ENCODE data around the gene KIAA0513. TPM values are rescaled to one million over a fixed set of nuclear protein-coding genes. Genes with fewer than 3 reads are reported as not detected.

The KIAA0513 gene
- total RNA-seq (2014; rRNA removed; shearing (Covaris generic)), result 1.3 and 2.4 TPM in 2 replicates

- Histone ChIP-seq H3K4me3 (peak within 1 kb of the TSS; percentile 59), H3K9me3 (replicated peaks) (no peaks in the 10 kb centered on the region), H3K27ac (no peak within 1 kb of the TSS), H3K27me3 (no peaks in the 10 kb centered on the region), H3K4me1 (peaks cover 31% of the 10 kb centered on the region), H3K36me3 (no peaks in the 10 kb centered on the region)
- peak; percentile 86 to 92 for DNase-seq
These were observed at the start of gene KIAA0513 for GRCh38 chr16:85027349-85027957. Gene KIAA0513, plus strand, starts transcription at chr16:85027795. Its CDS starts 39,277 bp downstream, at chr16:85067072.

- no peaks in the 10 kb centered on the region for H3K4me1 ChIP-seq
- H3K36me3 ChIP-seq, result peaks cover 2% of the 10 kb centered on the region; the same call in 1 of the 2 replicates
These were observed 48.1 kb upstream of the KIAA0513 start for GRCh38 chr16:84979516-84979915.

GRCh38 chr16:84982434-84982833 is 45.2 kb upstream of the KIAA0513 start:
- H3K27ac ChIP-seq, result no peak overlapping the region
- H3K36me3 ChIP-seq, result no peaks in the 10 kb centered on the region
- DNase-seq, result no peak
- no peaks in the 10 kb centered on the region for H3K4me1 ChIP-seq
- no peaks in the 10 kb centered on the region for H3K9me3 ChIP-seq (replicated peaks)
- no peaks in the 10 kb centered on the region for H3K27me3 ChIP-seq
- no peak overlapping the region for H3K4me3 ChIP-seq

More at GRCh38 chr16:84979516-84979915, 48.1 kb upstream of the KIAA0513 start:
- H3K27me3 ChIP-seq, result no peaks in the 10 kb centered on the region
- DNase-seq, result no peak
- no peak overlapping the region for H3K27ac ChIP-seq
- no peak overlapping the region for H3K4me3 ChIP-seq
- H3K9me3 ChIP-seq (replicated peaks), result no peaks in the 10 kb centered on the region

- H3K4me1 ChIP-seq, result no peaks in the 10 kb centered on the region
- no peak for DNase-seq
These were observed 42.2 kb upstream of the KIAA0513 start for GRCh38 chr16:84985079-84986065.

GRCh38 chr16:84986102-84986501 is 41.5 kb upstream of the KIAA0513 start:
- Histone ChIP-seq H3K27ac (no peak overlapping the region), H3K36me3 (no peaks in the 10 kb centered on the region), H3K27me3 (no peaks in the 10 kb centered on the region), H3K4me3 (no peak overlapping the region), H3K9me3 (replicated peaks) (no peaks in the 10 kb centered on the region), H3K4me1 (no peaks in the 10 kb centered on the region)
- no peak for DNase-seq

More at GRCh38 chr16:84985079-84986065, 42.2 kb upstream of the KIAA0513 start:
- H3K27me3 ChIP-seq, result no peaks in the 10 kb centered on the region
- H3K27ac ChIP-seq, result no peak overlapping the region
- no peak overlapping the region for H3K4me3 ChIP-seq
- no peaks in the 10 kb centered on the region for H3K36me3 ChIP-seq
- H3K9me3 ChIP-seq (replicated peaks), result no peaks in the 10 kb centered on the region

- H3K9me3 ChIP-seq (replicated peaks), result no peaks in the 10 kb centered on the region
- H3K27me3 ChIP-seq, result no peaks in the 10 kb centered on the region
- no peaks in the 10 kb centered on the region for H3K36me3 ChIP-seq
- no peak overlapping the region for H3K4me3 ChIP-seq
- H3K4me1 ChIP-seq, result no peaks in the 10 kb centered on the region
- H3K27ac ChIP-seq, result no peak overlapping the region
- DNase-seq, result no peak
These were observed 40.7 kb upstream of the KIAA0513 start for GRCh38 chr16:84986879-84987278.

GRCh38 chr16:84988328-84989080 is 39.1 kb upstream of the KIAA0513 start:
- Histone ChIP-seq H3K27me3 (no peaks in the 10 kb centered on the region), H3K27ac (no peak overlapping the region), H3K4me1 (no peaks in the 10 kb centered on the region), H3K36me3 (no peaks in the 10 kb centered on the region), H3K9me3 (replicated peaks) (no peaks in the 10 kb centered on the region), H3K4me3 (no peak overlapping the region)
- no peak for DNase-seq

GRCh38 chr16:84989749-84990620 is 37.6 kb upstream of the KIAA0513 start:
- H3K36me3 ChIP-seq, result 0 out of 2 replicates have a peak, but pooled peaks cover 4% of the 10 kb centered on the region
- H3K4me3 ChIP-seq, result no peak overlapping the region
- H3K4me1 ChIP-seq, result no peaks in the 10 kb centered on the region
- H3K27ac ChIP-seq, result no peak overlapping the region
- no peaks in the 10 kb centered on the region for H3K9me3 ChIP-seq (replicated peaks)
- DNase-seq, result no peak
- no peaks in the 10 kb centered on the region for H3K27me3 ChIP-seq

- H3K4me1 ChIP-seq, result no peaks in the 10 kb centered on the region
- no peaks in the 10 kb centered on the region for H3K9me3 ChIP-seq (replicated peaks)
- H3K27me3 ChIP-seq, result no peaks in the 10 kb centered on the region
- H3K36me3 ChIP-seq, result 0 out of 2 replicates have a peak, but pooled peaks cover 4% of the 10 kb centered on the region
- no peak overlapping the region for H3K4me3 ChIP-seq
- DNase-seq, result no peak
- no peak overlapping the region for H3K27ac ChIP-seq
These were observed 36.8 kb upstream of the KIAA0513 start for GRCh38 chr16:84990782-84991181.

- no peak for DNase-seq
- Histone ChIP-seq H3K9me3 (replicated peaks) (no peaks in the 10 kb centered on the region), H3K4me1 (no peaks in the 10 kb centered on the region), H3K27me3 (no peaks in the 10 kb centered on the region), H3K36me3 (0 out of 2 replicates have a peak, but pooled peaks cover 4% of the 10 kb centered on the region), H3K27ac (no peak overlapping the region), H3K4me3 (no peak overlapping the region)
These were observed 34.9 kb upstream of the KIAA0513 start for GRCh38 chr16:84992717-84993075.

GRCh38 chr16:84993926-84994325 is 33.7 kb upstream of the KIAA0513 start:
- H3K9me3 ChIP-seq (replicated peaks), result no peaks in the 10 kb centered on the region
- H3K27ac ChIP-seq, result no peak overlapping the region
- no peak overlapping the region for H3K4me3 ChIP-seq
- no peaks in the 10 kb centered on the region for H3K4me1 ChIP-seq
- H3K36me3 ChIP-seq, result peaks cover 6% of the 10 kb centered on the region; the same call in 1 of the 2 replicates
- no peak for DNase-seq
- H3K27me3 ChIP-seq, result no peaks in the 10 kb centered on the region

GRCh38 chr16:84995663-84996062 is 31.9 kb upstream of the KIAA0513 start:
- Histone ChIP-seq H3K4me1 (no peaks in the 10 kb centered on the region), H3K9me3 (replicated peaks) (no peaks in the 10 kb centered on the region), H3K36me3 (peaks cover 8% of the 10 kb centered on the region; the same call in 1 of the 2 replicates), H3K27ac (no peak overlapping the region), H3K27me3 (no peaks in the 10 kb centered on the region), H3K4me3 (no peak overlapping the region)
- DNase-seq, result no peak

GRCh38 chr16:84996365-84996764 is 31.2 kb upstream of the KIAA0513 start:
- Histone ChIP-seq H3K4me3 (no peak overlapping the region), H3K36me3 (peaks cover 8% of the 10 kb centered on the region; the same call in 1 of the 2 replicates), H3K4me1 (no peaks in the 10 kb centered on the region), H3K27me3 (no peaks in the 10 kb centered on the region), H3K9me3 (replicated peaks) (no peaks in the 10 kb centered on the region), H3K27ac (no peak overlapping the region)
- DNase-seq, result no peak

GRCh38 chr16:84999200-84999599 is 28.4 kb upstream of the KIAA0513 start:
- Histone ChIP-seq H3K9me3 (replicated peaks) (no peaks in the 10 kb centered on the region), H3K27ac (no peak overlapping the region), H3K4me1 (no peaks in the 10 kb centered on the region), H3K4me3 (no peak overlapping the region), H3K27me3 (no peaks in the 10 kb centered on the region), H3K36me3 (peaks cover 8% of the 10 kb centered on the region; the same call in 1 of the 2 replicates)
- no peak for DNase-seq

All from SJCRH30 (cell line).